Measurements from ENCODE around the gene STX10.
A peak's percentile ranks its signal among the peaks of the same experiment; 100 is the strongest.

- TF ChIP-seq ZNF318 (IDR thresholded peaks at IDR 0.05; ENCODE audit: borderline replicate concordance in 1 of 2, low read depth in 1 of 2) (peak in 1 of 2 experiments; percentile 71; a peak in 1 of 4 replicates), HMGXB4 (CRISPR knock-in tag; IDR thresholded peaks at IDR 0.05) (no peak), RREB1 (CRISPR knock-in tag; IDR thresholded peaks at IDR 0.05) (no peak), E2F8 (IDR thresholded peaks at IDR 0.05; ENCODE audit: low read depth, partially characterized antibody) (peak; percentile 70), HOMEZ (CRISPR knock-in tag; IDR thresholded peaks at IDR 0.05) (no peak), NONO (IDR thresholded peaks at IDR 0.05; ENCODE audit: low read depth in 2 of 2, low read length in 1 of 2) (no peak), FOXM1 (IDR thresholded peaks at IDR 0.05; ENCODE audit: low read depth) (0 out of 2 replicates have a peak, but pooled peaks have one; percentile 45), FOXM1 (CRISPR knock-in tag; IDR thresholded peaks at IDR 0.05; ENCODE audit: low read depth) (no peak), YBX1 (IDR thresholded peaks at IDR 0.05) (no peak)
These were observed 33.6 kb downstream of the STX10 start, which contains the start of gene TRMT1 for GRCh38 chr19:13116282-13117175.

Measured in K562 (cell line).